C4-2B (cell line): ENCODE results near the gene AUTS2.

Experiments used
- ZFX ChIP-seq: fragments of 450-650 bp; IDR thresholded peaks from 2 replicates; pipeline ENCODE4 v1.6.1; 2017
- TF ChIP-seq, protein P1 (sequence below): fragments of 450-650 bp; conservative IDR thresholded peaks from 2 replicates; pipeline ENCODE4 v1.5.1; 2017; ENCODE audit warnings: mild to moderate bottlenecking

DNA sequence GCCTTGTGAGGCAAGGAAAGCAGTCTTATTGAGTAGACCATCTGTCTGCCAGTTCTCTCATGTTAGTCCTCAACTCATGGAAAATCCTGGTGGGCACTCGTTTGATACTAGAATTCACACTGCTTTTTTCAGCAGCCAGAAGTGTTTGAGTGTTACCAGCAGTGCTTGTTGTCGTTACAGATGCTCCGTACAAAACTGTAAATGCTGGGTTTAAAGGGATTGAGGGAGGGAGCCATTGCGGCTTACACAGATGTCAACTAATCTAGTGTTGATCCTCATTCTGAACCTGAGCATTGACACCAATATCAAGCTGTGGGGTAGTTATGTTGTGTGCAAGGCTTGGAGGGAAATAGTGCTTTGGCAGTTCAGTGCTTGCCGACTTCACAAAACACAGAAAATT, 348.6 kb downstream of the AUTS2 start:
- TF ChIP-seq, protein P1, sequence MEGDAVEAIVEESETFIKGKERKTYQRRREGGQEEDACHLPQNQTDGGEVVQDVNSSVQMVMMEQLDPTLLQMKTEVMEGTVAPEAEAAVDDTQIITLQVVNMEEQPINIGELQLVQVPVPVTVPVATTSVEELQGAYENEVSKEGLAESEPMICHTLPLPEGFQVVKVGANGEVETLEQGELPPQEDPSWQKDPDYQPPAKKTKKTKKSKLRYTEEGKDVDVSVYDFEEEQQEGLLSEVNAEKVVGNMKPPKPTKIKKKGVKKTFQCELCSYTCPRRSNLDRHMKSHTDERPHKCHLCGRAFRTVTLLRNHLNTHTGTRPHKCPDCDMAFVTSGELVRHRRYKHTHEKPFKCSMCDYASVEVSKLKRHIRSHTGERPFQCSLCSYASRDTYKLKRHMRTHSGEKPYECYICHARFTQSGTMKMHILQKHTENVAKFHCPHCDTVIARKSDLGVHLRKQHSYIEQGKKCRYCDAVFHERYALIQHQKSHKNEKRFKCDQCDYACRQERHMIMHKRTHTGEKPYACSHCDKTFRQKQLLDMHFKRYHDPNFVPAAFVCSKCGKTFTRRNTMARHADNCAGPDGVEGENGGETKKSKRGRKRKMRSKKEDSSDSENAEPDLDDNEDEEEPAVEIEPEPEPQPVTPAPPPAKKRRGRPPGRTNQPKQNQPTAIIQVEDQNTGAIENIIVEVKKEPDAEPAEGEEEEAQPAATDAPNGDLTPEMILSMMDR: no peak
- TF ChIP-seq ZFX: no peak
